Gastroesophageal sphincter (tissue), 3 donors: ENCODE results near the gene ARID3A.

ENCODE experiments used
- CTCF ChIP-seq, 4 experiments: fragments of 200-600 bp in 2 of 4; fragments of 450-650 bp in 2 of 4; sonication (generic) in 1 of 4; IDR thresholded peaks; one replicate each; pipeline ENCODE4 v1.5.1; 2017 to 2019; ENCODE audit warnings: antibody characterized with exemption in 4 of 4, mild to moderate bottlenecking in 2 of 4, moderate library complexity in 2 of 4
- POLR2A ChIP-seq, 2 donors: fragments of 450-650 bp; IDR thresholded peaks; one replicate each; pipeline ENCODE4 v1.6.1; 2017; ENCODE audit warnings: antibody characterized with exemption in 2 of 2, mild to moderate bottlenecking in 2 of 2, moderate library complexity in 1 of 2

- TF ChIP-seq CTCF (IDR thresholded peaks at IDR 0.05) (no peak), POLR2A (IDR thresholded peaks at IDR 0.05) (no peak)
Observed at GRCh38 chr19:1019980-1020867, 94.4 kb downstream of the ARID3A start.
